ENCODE results near the gene ITPR1. TPM values are rescaled to one million over a fixed set of nuclear protein-coding genes. Genes with fewer than 3 reads are reported as not detected.

The ITPR1 gene
- total RNA-seq, 3 donors from 2014 or later = 59.0 to 92.3 (median 88.9) TPM

DNA sequence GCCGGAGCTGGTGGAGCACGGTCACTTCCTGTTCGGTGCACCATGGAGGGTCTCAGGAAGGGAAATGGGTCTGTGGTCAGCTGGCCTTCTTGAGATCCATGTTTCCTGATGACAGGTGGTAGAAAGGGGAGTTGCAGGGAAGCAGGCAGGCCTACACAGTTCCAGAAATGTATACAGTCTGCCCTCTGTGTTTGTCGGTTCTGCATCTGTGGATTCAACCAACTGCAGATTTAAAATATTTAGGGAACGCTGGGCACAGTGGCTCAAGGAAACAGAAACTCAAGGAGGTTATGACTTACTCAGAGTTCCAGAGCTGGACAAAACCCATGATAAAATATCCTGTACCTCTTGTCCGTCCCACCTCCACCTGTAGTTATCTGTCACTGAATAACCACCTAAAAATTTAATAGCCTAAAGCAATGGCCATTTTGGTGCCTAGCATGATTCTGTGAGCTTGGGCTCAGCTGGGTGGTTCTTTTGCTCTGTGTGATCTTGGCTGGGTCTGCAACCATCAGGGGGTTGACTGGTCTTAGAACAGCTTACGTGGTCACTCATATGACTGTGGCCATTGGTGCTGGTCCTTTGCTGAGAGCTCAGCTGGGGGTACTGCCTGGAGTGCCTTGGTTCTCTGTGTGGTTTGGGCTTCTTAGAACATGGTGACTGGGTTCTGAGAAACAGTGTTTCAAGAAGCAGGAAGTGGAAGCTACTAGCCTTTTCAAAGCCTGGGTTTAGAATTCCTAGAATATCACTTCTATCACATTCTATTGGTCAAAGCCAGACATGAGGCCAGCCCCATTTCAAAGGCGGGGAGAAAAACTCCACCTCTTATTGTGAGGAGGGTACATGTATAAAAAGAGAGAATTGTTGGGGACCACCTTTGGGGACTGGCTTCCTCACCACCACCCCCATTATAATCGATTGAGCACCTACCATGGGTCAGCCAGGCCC lies 246.4 kb downstream of the ITPR1 start:
- ATAC-seq (peak in 1 of 2 donors; percentile 16), DNase-seq (no peak)
- peak overlapping the region; percentile 29 for H3K4me3 Mint-ChIP-seq
- peaks cover 55% of the 10 kb centered on the region for H3K36me3 Mint-ChIP-seq (ENCODE audit: insufficient read depth)
- no peaks in the 10 kb centered on the region for H3K27me3 Mint-ChIP-seq (ENCODE audit: low read depth)
- peaks cover 4% of the 10 kb centered on the region for H3K9me3 Mint-ChIP-seq
- peaks cover 68% of the 10 kb centered on the region for H3K4me1 Mint-ChIP-seq (ENCODE audit: low read depth)

DNA sequence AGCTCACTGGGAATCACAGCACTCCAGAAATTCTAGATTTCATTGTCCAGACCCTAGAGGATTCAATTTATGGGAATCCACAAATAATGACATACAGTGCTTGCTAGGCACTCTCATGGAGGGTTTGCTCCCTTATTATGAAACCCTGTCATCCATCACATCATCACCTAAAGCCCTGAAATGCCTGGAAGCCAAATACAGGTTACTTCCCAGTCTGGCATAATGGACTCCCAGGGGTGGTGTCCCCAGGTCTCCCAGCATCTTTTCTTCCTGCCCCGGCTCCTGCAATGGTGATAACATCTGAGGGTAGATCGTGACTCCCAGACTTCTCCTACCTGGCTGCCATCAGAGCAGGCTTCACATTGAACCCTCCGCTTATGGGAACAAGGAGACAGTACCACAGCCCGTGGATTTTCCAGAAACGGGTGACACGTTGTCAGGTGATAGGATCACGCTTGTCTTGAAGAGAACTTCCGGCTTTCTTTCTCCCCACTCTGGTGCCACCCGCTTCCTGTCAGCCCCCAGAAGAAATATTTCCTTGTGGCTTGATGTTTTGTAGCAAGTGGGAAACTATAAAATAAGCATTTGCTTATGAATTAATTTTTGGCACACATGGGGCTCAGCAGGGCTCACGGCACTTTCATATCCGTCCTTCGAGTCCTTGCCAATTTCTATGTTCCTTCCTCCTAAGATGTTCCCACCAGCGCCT lies 247.4 kb downstream of the ITPR1 start:
- ATAC-seq (peak in 1 of 2 donors; percentile 27), DNase-seq (no peak)
- H3K36me3 Mint-ChIP-seq (ENCODE audit: insufficient read depth) = peaks cover 53% of the 10 kb centered on the region

GRCh38 chr3:4741106-4741403 lies 247.9 kb downstream of the ITPR1 start:
- H3K27me3 Mint-ChIP-seq (ENCODE audit: low read depth) = no peaks in the 10 kb centered on the region
- no peak for DNase-seq
- peaks cover 55% of the 10 kb centered on the region for H3K36me3 Mint-ChIP-seq (ENCODE audit: insufficient read depth)
- H3K9me3 Mint-ChIP-seq = peaks cover 4% of the 10 kb centered on the region
- peaks cover 60% of the 10 kb centered on the region for H3K4me1 Mint-ChIP-seq (ENCODE audit: low read depth)
- ATAC-seq = no peak
- H3K4me3 Mint-ChIP-seq = peak overlapping the region; percentile 6

More for the DNA sequence above, 247.4 kb downstream of the ITPR1 start:
- H3K27me3 Mint-ChIP-seq (ENCODE audit: low read depth) = no peaks in the 10 kb centered on the region
- H3K4me1 Mint-ChIP-seq (ENCODE audit: low read depth) = peaks cover 62% of the 10 kb centered on the region
- peaks cover 4% of the 10 kb centered on the region for H3K9me3 Mint-ChIP-seq
- peak overlapping the region; percentile 29 for H3K4me3 Mint-ChIP-seq

- H3K4me3 Mint-ChIP-seq = peak overlapping the region; percentile 15
- H3K36me3 Mint-ChIP-seq (ENCODE audit: insufficient read depth) = peaks cover 54% of the 10 kb centered on the region
- H3K4me1 Mint-ChIP-seq (ENCODE audit: low read depth) = peaks cover 54% of the 10 kb centered on the region
- H3K9me3 Mint-ChIP-seq = peaks cover 4% of the 10 kb centered on the region
- no peaks in the 10 kb centered on the region for H3K27me3 Mint-ChIP-seq (ENCODE audit: low read depth)
- ATAC-seq = peak; percentile 23 to 33
- no peak for DNase-seq
Observed at GRCh38 chr3:4741404-4742307, 248.5 kb downstream of the ITPR1 start.

DNA sequence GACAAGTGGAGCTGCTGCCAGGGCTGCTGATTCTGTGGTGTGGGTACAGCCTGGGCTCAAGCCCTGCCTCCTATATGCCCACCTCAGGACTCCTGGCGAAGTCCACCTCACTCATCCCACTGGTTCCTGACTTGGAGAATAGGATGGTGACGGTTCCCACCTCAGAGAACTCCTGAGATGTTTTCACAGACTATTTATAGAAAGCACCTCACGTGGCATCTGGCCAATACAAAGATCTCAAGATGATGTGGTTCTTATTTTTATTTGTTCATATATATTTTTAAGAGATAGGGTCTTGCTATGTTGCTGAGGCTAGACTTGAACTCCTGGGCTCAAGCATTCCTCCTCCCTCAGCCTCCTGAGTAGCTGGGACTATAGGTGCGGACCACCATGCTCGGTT lies 249.2 kb downstream of the ITPR1 start:
- DNase-seq = no peak
- Mint-ChIP-seq H3K4me3 (no peak overlapping the region), H3K36me3 (ENCODE audit: insufficient read depth) (peaks cover 52% of the 10 kb centered on the region), H3K27me3 (ENCODE audit: low read depth) (no peaks in the 10 kb centered on the region), H3K4me1 (ENCODE audit: low read depth) (peaks cover 47% of the 10 kb centered on the region), H3K9me3 (peaks cover 4% of the 10 kb centered on the region)
- ATAC-seq = no peak

GRCh38 chr3:4743371-4743770 lies 250.2 kb downstream of the ITPR1 start:
- ATAC-seq (no peak), DNase-seq (no peak)
- peaks cover 48% of the 10 kb centered on the region for H3K36me3 Mint-ChIP-seq (ENCODE audit: insufficient read depth)
- H3K27me3 Mint-ChIP-seq (ENCODE audit: low read depth) = no peaks in the 10 kb centered on the region
- peaks cover 4% of the 10 kb centered on the region for H3K9me3 Mint-ChIP-seq
- H3K4me1 Mint-ChIP-seq (ENCODE audit: low read depth) = peaks cover 38% of the 10 kb centered on the region
- no peak overlapping the region for H3K4me3 Mint-ChIP-seq

- Mint-ChIP-seq H3K27me3 (ENCODE audit: low read depth) (no peaks in the 10 kb centered on the region), H3K9me3 (peaks cover 2% of the 10 kb centered on the region), H3K4me3 (no peak overlapping the region), H3K36me3 (ENCODE audit: insufficient read depth) (peaks cover 42% of the 10 kb centered on the region), H3K4me1 (ENCODE audit: low read depth) (peaks cover 38% of the 10 kb centered on the region)
- DNase-seq (no peak), ATAC-seq (no peak)
Observed at GRCh38 chr3:4744405-4745234, 251.5 kb downstream of the ITPR1 start.

DNA sequence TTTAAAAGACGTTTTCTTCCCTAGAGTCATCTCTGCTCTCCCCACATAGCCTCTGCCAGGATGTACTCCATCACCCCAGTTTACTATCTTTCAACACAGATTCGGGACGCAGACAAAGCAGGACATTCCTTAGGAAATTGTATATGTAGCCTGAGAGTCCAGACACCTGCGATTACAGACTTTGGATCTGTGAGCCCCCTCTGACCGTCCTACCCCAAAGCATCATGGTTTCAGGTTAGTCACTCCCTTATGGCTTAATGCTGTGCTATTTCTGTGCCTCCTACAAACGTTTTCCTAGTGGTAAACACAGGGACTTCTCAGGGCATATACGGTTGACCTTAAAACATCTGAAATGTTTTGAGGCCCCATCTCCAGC lies 252.1 kb downstream of the ITPR1 start:
- Mint-ChIP-seq H3K4me1 (ENCODE audit: low read depth) (peaks cover 37% of the 10 kb centered on the region), H3K36me3 (ENCODE audit: insufficient read depth) (peaks cover 39% of the 10 kb centered on the region), H3K27me3 (ENCODE audit: low read depth) (no peaks in the 10 kb centered on the region), H3K4me3 (no peak overlapping the region), H3K9me3 (no peaks in the 10 kb centered on the region)
- ATAC-seq (no peak), DNase-seq (no peak)

- Mint-ChIP-seq H3K27me3 (ENCODE audit: low read depth) (no peaks in the 10 kb centered on the region), H3K9me3 (no peaks in the 10 kb centered on the region), H3K4me1 (ENCODE audit: low read depth) (peaks cover 35% of the 10 kb centered on the region), H3K4me3 (no peak overlapping the region), H3K36me3 (ENCODE audit: insufficient read depth) (peaks cover 39% of the 10 kb centered on the region)
- ATAC-seq (no peak), DNase-seq (no peak)
Observed at GRCh38 chr3:4746241-4746958, 253.3 kb downstream of the ITPR1 start.

DNA sequence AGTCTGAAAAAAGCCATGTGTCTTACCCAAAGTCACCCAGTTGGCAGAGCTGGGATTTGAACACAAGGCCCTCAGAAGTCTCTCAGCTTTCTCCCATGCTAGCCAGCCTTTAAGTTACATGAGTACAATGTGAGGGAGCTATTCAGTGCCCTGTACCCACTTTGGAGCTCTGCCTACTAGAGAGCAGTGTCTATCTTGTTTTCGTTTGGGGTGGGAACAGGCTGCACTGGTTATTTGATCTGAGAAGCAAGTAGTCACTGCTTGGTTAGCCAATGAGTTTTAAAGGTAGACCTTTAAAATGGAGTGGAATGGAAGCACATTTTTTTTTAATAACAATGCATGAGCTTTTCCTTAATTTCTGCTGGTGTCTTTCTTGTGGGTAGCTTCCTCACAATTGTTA lies 255.0 kb downstream of the ITPR1 start:
- no peak for ATAC-seq
- no peak for DNase-seq
- peaks cover 34% of the 10 kb centered on the region for H3K4me1 Mint-ChIP-seq (ENCODE audit: low read depth)
- no peaks in the 10 kb centered on the region for H3K9me3 Mint-ChIP-seq
- H3K27me3 Mint-ChIP-seq (ENCODE audit: low read depth) = no peaks in the 10 kb centered on the region
- H3K36me3 Mint-ChIP-seq (ENCODE audit: insufficient read depth) = peaks cover 37% of the 10 kb centered on the region
- no peak overlapping the region for H3K4me3 Mint-ChIP-seq

- no peaks in the 10 kb centered on the region for H3K9me3 Mint-ChIP-seq
- peaks cover 34% of the 10 kb centered on the region for H3K4me1 Mint-ChIP-seq (ENCODE audit: low read depth)
- no peaks in the 10 kb centered on the region for H3K27me3 Mint-ChIP-seq (ENCODE audit: low read depth)
- H3K4me3 Mint-ChIP-seq = no peak overlapping the region
- DNase-seq (no peak), ATAC-seq (no peak)
- H3K36me3 Mint-ChIP-seq (ENCODE audit: insufficient read depth) = peaks cover 40% of the 10 kb centered on the region
Observed at GRCh38 chr3:4748701-4749378, 255.7 kb downstream of the ITPR1 start.

DNA sequence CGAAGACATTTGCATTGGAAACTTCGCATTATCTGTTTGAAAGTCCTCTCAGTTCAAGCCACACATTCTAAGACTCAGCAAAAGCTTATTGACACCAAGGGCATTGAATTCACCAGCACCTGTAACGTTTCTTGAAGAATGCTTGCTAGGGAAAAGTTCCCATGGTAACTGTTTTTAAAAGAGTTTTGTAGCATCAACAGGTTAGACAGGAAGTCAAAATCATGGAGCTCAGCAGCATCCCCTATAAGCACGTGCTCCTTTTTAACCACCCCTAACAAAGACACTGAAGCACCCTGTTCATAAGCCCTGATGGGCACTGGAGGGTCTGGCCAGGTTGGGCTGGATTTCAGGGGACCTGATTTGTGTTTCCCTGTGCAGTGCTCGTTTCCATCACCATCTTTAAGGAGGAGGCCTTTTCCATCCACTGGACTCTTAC lies 256.4 kb downstream of the ITPR1 start:
- H3K9me3 Mint-ChIP-seq = no peaks in the 10 kb centered on the region
- H3K4me3 Mint-ChIP-seq = no peak overlapping the region
- peaks cover 43% of the 10 kb centered on the region for H3K36me3 Mint-ChIP-seq (ENCODE audit: insufficient read depth)
- peaks cover 34% of the 10 kb centered on the region for H3K4me1 Mint-ChIP-seq (ENCODE audit: low read depth)
- no peaks in the 10 kb centered on the region for H3K27me3 Mint-ChIP-seq (ENCODE audit: low read depth)
- DNase-seq = no peak
- no peak for ATAC-seq

Data from activated T-cell treated with anti-CD3 and anti-CD28 coated beads, Interleukin-2, amount 50 U/mL, for 4 hours (primary cell).